Measurements from ENCODE around the gene ATP11A.

The ATP11A gene

DNA sequence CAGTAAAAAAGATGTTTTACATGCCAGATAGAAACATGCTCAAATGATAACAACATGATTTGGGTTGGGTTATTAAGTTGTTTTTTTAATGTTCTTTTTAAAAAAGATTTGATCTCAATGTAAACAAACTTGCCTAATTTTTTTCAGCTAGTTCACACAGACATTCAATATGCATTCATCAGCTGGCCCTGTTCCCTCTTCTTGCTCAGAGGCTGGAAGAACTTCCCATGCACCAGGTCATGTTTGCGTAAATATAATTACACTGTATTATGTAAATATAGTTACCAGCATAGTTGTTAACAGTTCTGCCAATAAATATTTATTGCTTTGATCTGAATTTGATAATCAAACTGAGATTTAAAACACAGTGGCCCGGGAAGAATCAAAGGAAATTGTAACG lies 70.6 kb downstream of the ATP11A start:
- DNase-seq (ENCODE audit: low spot score) = no peak

GRCh38 chr13:112760931-112761330 lies 71.1 kb downstream of the ATP11A start:
- DNase-seq (ENCODE audit: low spot score) = no peak

GRCh38 chr13:112761701-112762689 lies 72.2 kb downstream of the ATP11A start:
- no peak for DNase-seq (ENCODE audit: low spot score)

- no peak for DNase-seq (ENCODE audit: low spot score)
Measured at GRCh38 chr13:112762690-112763080, 72.8 kb downstream of the ATP11A start.

DNA sequence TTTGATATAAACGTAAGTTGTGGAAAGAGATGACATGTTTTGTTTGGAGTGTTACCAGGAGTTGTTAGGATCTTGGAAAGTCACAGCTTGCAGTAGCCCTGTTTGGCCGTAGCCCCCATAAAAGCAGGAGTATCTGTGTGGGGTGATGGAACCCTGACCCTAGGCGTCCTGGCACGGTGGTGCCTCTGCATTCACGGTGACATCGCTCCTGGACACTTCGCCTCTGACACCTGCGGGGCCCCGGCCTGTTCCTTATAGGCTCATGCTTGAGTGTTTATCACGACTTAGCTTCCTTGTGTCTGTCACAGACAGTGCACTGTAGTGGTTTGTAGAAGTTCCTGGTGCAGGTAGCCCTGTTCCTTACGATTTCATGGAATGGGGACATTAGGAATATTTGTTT lies 74.2 kb downstream of the ATP11A start:
- no peak for DNase-seq (ENCODE audit: low spot score)

- no peak for DNase-seq (ENCODE audit: low spot score)
Measured at GRCh38 chr13:112764864-112765561, 75.2 kb downstream of the ATP11A start.

DNA sequence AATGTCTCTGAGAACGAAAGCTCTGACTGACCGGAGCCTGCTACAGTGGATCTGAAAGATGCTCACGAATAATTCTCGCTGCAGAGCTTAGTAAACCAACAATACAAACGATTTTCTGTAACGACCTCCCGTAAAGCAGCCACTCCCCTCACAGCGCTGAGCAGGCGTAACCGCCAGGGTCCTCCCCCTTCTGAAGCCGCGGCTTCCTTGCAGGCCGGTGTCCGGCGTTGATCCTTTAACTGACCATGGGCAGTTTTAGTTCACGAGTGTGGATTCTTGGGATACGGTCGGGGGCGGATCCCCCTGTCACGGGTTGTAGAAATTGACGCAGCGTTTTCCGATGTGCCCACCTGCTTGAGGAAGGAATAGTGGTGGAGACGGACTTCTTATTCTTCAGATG lies 75.9 kb downstream of the ATP11A start:
- DNase-seq (ENCODE audit: low spot score) = no peak

DNA sequence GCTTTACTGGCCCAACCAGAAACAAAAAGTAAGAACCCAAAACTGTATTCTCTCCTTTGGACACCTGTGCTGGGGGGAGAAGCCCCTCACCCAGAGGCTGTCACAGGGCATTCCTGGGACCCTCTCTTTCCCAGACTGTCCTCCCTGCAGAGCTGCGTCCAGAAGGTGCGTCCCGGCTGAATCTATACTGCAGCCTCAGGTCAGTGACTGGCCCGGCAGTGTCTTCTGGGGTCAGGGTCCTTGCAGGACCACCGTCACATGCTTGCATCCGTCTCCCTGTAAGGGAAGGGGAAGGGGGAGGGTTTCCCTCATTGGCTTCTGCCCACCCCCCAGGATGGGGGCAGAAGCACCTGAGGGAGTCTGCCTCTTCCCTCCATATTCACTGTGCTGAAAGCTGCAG lies 76.5 kb downstream of the ATP11A start:
- no peak for DNase-seq (ENCODE audit: low spot score)

DNA sequence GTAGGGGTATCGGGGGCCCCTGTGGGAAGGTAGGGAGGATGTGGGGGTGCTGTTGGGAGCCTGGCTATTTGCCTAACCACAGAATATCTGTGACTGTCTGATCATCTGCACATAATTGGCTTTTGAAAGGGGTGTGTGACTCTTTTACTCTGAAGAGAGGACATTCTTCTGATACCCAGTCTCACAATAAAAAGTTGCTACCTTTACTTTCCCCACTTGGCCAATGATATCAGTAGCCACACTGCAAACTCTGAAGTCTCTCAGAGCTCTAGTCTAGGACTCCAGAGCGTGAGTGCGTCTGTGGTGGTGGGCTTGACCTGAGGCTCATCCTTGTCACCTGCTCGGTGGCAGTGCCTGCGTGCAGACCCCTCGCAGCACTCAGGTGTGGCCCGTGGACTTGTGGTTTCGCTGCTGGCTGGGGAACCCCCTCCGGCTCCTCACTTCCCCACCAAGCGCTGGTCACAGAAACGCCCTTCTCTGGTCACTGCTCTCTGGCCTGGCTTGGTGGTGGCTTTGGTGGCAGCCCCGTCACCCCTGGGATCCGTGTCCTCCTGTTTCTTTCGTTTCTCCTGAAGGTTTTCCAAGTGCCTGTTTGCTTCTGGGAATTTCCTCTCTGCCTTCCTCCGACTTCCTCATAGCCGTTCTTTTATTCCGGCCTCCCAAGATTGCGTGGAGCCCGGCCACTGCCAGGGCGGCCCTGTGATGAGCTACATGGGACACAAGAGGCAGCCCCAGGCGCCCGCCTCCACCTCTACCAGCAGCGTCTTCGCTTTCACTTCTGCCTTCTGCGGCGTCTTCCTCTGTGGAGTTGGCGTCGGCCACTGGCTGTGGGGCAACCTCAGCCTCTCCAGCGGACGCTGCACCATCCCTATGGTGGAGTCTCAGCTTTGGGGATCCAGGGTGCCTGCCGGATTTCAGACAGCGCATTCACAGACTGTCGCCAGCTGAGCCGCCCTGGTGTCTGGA lies 78.0 kb downstream of the ATP11A start:
- DNase-seq (ENCODE audit: low spot score) = peak; percentile 55

GRCh38 chr13:112768795-112769481 lies 79.1 kb downstream of the ATP11A start:
- DNase-seq (ENCODE audit: low spot score) = no peak

- no peak for DNase-seq (ENCODE audit: low spot score)
Measured at GRCh38 chr13:112769615-112770014, 79.8 kb downstream of the ATP11A start.

- no peak for DNase-seq (ENCODE audit: low spot score)
Measured at GRCh38 chr13:112770504-112770903, 80.7 kb downstream of the ATP11A start.

- DNase-seq (ENCODE audit: low spot score) = no peak
Measured at GRCh38 chr13:112771139-112771876, 81.5 kb downstream of the ATP11A start.

GRCh38 chr13:112771877-112772538 lies 82.2 kb downstream of the ATP11A start:
- no peak for DNase-seq (ENCODE audit: low spot score)

DNA sequence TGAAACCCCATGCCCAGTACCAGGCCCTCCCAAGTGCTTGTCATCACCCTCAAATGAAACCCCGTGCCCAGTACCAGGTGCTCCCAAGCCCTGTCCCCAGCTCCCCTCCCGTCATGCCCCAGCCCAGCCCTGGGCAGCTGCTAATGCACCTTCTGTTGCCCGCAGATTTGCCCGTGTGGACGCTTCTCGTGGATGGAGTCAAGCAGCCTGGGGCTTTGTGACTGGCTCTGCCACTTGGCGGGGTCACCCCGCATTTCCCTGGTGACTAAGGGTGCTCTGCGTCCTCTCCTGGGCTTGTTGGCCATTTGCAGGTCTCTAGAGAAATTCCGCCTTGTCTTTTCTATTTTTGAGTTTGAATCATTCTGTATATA lies 82.7 kb downstream of the ATP11A start:
- DNase-seq (ENCODE audit: low spot score) = no peak

- no peak for DNase-seq (ENCODE audit: low spot score)
Measured at GRCh38 chr13:112772929-112773328, 83.1 kb downstream of the ATP11A start.

GRCh38 chr13:112773601-112774447 lies 84.0 kb downstream of the ATP11A start:
- DNase-seq (ENCODE audit: low spot score) = no peak

GRCh38 chr13:112774448-112774792 lies 84.6 kb downstream of the ATP11A start:
- DNase-seq (ENCODE audit: low spot score) = no peak

DNA sequence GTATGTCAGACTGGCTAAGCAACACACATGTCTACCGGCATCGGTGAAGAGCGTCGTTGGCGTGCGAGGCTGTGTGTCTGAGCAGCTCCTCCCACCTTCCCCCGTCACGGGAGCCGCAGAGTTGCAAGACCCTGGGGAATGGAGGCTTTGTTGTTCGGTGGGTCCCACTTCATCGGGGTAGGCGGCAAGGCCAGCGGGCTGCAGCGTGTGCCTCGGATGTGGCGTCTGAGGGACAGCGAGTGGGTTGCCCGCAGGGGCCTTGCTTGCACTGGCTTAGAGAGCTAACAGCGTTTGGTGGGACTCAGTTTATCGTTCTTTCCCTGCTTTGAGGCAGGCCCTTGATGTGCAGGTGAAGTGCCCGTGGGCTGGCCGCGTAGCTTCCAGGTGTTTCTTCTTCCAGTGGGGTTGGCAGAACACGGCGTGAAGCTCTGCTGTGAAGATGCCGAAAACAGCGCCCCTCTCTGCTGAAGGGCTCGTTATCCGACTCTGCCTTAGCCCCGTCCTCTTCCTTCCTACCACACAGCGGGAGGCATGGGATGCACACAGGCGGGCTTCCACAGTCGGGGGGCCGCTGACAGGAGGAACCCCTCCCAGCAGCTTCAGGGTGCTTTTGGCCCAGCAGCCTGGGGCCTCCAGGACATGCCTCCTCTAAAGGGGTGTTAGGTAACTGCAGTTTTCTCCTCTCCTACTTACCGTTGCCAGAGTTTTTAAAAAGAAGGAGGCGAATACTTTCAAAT lies 85.2 kb downstream of the ATP11A start:
- DNase-seq (ENCODE audit: low spot score) = no peak

Data from Ammon's horn (tissue), 1 donor.